GM18499 (cell line): ENCODE data around the gene LRG1.

Experiments used
- ATAC-seq: cut with Tn5 transposase; IDR thresholded peaks from one replicate; pipeline ENCODE4 v1.9.1; 2021; ENCODE audit warnings: moderate number of reproducible peaks; ENCODE audit not compliant: insufficient read depth, unreplicated experiment

Gene LRG1, protein sequence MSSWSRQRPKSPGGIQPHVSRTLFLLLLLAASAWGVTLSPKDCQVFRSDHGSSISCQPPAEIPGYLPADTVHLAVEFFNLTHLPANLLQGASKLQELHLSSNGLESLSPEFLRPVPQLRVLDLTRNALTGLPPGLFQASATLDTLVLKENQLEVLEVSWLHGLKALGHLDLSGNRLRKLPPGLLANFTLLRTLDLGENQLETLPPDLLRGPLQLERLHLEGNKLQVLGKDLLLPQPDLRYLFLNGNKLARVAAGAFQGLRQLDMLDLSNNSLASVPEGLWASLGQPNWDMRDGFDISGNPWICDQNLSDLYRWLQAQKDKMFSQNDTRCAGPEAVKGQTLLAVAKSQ

DNA sequence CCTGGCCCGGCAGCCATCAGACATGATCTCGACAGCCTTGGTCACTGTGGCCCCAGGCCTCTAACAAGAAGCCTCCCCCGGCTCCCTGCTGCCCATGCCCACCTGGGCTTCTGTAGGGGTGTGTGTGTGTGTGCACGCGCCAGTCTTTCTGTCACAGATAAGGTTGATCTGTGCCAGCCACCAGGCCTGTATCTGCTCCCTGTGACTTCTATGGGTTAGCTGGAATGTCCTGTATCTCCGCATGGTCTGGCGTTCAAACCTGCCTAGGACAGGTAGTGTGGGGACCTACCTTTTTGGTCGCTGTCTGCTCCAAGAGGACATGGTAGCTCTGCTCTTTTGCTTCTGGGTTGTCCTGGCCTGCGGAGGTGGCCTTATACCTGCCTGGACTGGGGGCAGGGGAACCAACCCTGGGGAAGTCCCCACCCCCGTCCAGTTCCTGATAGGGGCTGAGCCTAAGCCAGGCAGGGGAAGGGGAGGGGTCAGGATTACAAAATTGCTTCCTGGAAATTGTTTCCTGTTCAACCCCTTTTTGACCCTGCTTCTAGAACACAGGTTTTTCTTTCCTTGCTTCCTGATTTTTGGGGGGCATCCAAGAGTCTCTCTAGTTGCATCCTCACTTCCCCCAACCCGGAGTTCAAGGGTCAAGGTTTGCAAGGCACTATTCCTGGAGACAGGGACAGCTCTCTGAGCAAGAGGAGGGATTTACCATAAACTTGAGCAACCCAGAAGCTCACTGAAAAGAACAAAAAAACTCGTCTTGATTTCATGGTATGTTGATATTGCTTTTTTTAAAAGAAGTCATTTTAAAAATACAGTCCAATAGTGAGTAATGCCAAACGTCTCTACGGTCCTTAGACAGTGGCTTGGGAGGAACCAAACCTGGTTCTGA, at the start of gene LRG1:
LRG1 (minus strand) TSS at position 344 of the 889 bp plus-strand sequence; CDS start at position 321, 23 bp downstream.
- no peak for ATAC-seq

- no peak for ATAC-seq
Measured at GRCh38 chr19:4588291-4588761, 48.5 kb upstream of the LRG1 start.

GRCh38 chr19:4587527-4587926, 47.7 kb upstream of the LRG1 start:
- ATAC-seq, result no peak

- ATAC-seq, result no peak
Measured at GRCh38 chr19:4586691-4587090, 46.9 kb upstream of the LRG1 start.

DNA sequence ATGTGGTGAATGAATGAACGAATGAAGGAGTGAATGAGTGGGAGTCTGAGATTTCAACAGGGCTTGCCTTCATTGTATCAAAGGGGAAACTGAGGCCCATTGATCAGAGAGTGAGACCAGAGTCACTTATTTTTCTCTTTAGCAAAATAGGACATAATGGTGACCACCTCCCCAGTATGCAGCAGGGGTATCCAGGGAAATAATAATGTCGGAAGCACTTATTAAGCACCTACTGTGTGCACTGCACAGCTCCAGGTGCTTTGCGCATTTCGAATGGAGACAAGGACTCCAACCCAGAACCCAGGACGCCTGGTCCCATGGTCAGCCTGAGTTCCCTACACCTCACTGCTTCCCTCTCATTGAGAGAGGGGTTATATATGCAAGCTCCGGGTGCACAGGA, 46.4 kb upstream of the LRG1 start:
- no peak for ATAC-seq

DNA sequence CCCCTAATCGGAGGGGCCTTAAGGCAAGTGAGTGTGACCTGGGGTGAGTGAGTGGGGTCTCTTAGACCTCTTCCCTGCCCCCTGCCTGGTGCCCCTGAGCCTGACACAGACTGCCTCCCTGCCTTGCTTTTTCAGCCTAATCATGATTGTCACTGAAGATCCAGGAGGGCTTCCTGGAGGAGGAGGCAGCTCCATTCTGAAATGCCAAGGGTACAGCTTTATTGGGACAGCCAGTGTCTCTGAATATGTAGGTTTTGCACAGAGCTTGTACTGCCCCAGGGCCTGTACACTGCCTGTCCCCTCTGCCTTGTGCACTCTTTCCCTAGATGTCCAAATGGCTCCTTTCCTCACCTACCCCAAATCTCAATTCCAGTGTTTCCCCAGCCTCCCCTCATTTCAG, 45.7 kb upstream of the LRG1 start:
- ATAC-seq, result no peak

DNA sequence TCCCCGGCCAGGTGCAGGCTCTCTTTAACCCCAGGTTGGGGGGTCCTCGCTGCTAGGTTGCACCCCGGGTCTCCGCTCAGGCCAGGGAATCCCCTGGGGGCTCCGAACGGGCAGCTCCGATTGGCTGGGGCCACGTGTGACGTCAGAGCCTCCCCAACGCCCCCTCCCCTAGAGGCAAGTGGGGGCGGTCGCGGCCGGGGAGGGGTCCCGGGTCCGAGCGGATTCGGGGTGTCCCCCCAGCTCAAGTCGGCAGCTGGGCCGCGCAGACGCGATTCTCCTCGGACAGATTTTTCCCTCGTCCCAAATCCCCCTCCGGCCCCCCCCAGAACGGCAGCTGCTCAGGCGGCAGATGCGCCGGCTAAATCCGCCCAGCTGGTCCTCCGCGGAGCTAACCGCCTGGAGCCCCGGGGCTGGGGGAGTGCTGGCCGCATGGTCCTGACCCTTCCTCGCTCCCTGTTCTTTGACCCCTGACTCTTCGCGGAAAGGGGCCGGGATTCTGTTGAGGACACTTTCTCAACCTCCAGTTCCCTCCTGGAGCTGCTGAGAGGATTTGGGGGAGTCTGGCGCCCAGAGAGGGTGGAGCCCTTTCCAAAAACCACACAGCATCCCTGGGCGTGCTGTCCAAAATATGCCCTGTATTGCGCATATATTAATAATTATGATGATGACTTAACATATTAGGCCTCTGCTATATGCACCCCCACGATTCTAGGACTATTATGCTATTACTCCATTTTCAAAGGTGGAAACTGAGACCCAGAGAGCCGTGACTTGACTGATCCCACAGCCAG, 45.0 kb upstream of the LRG1 start:
- no peak for ATAC-seq

GRCh38 chr19:4583961-4584669, 44.3 kb upstream of the LRG1 start:
- no peak for ATAC-seq

GRCh38 chr19:4582980-4583842, 43.4 kb upstream of the LRG1 start:
- ATAC-seq, result no peak

GRCh38 chr19:4581666-4582553, 42.1 kb upstream of the LRG1 start:
- no peak for ATAC-seq

- no peak for ATAC-seq
Measured at GRCh38 chr19:4580961-4581665, 41.3 kb upstream of the LRG1 start.

GRCh38 chr19:4580021-4580901, 40.4 kb upstream of the LRG1 start:
- ATAC-seq, result no peak

DNA sequence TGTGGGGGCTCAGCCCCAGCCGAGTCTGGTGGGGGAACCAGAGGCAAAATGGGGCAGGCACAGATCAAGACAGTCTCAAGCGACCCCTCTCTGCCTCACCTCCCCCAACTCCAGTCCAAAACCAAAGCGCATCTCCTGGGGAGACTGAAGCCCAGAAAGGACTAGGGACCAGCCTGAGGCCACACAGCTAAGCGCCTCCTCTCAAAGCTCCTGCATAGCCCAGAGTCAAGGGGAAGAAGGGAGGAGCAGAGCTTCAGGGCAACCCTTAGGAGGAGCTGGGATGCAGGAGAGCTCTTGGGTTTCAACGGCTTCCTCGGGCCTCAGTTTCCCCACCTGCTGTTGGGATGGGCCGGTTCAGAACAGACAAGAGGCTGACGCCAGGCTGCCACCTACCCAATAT, 39.6 kb upstream of the LRG1 start:
- no peak for ATAC-seq

DNA sequence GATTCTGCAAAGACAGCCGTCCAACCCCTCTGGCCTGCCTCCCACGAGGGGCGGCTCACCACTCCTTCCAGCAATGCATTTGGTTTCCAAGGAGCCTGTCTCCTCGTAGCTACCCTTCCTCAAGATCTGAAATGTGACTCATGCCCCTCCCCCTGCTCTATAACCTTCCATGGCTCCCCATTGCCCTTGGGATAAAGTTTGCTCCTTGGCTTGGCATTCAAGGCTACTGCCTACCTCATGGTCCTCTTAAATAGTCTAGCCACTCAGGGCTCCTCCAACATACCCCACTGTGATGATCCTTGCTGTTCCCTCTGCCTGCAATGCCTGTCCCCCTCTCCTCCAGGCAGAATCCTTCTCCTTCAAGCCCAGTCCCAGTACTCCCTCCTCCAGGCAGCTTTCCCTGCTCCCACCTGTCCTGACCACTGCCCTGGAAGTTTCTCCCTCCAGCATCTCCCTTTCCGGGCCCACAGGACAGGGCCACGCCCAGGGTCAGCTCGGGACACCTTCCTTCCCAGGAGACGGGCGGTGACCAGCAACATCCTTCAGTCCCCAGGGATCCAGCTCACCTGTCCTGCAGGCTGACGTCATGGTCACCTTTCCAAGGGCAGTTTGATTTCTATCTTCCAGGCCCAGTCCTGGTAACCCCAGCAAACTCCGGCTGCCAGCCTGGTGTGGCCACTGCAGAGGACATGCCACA, 38.9 kb upstream of the LRG1 start:
- no peak for ATAC-seq

- no peak for ATAC-seq
Measured at GRCh38 chr19:4577020-4577782, 37.4 kb upstream of the LRG1 start.
